Endothelial cell of umbilical vein (primary cell): ENCODE results near the gene KCNQ1OT1. TPM values are rescaled to one million over a fixed set of nuclear protein-coding genes. Genes with fewer than 3 reads are reported as not detected.

Experiments
- BruUV-seq: library from RNA; stranded (reverse); fragments of 400-500 nt; replicated peaks from 2 replicates; lab custom pipeline; 2021; lab: Mats Ljungman, UMichigan
- CTCF ChIA-PET: fragments of 300-600, 350-600 bp; sonication (Branson Sonifier 250); formaldehyde crosslinking; loops from one replicate; lab custom pipeline; 2021; ENCODE audit warnings: antibody characterized with exemption, inconsistent platforms; lab: Charles Lee
- POLR2A ChIA-PET: fragments of 300-600, 350-600 bp; sonication (Branson Sonifier 250); formaldehyde crosslinking; loops from one replicate; lab custom pipeline; 2021; ENCODE audit warnings: antibody characterized with exemption, inconsistent platforms; lab: Charles Lee
- DNase-seq: peaks from one replicate; pipeline ENCODE4 v3.0.0-alpha.2; 2011; ENCODE audit warnings: low read depth, low spot score
- FAIRE-seq: peaks from 2 replicates; lab custom pipeline; 2011; peaks lifted over from hg19 to GRCh38; lab: Jason Lieb, UNC
- H2AFZ ChIP-seq: 2 replicates; pipeline ENCODE4 v1.6.0; 2012; ENCODE audit warnings: low read depth, low read length, control low read depth, inconsistent platforms
- H3K27ac ChIP-seq: 2 replicates; pipeline ENCODE4 v1.5.1; 2011; ENCODE audit warnings: low read depth, mild to moderate bottlenecking, control low read depth, low read length, moderate library complexity; ENCODE audit not compliant: insufficient read depth
- H3K27me3 ChIP-seq, 2 experiments: 2 replicates each; pipeline versions ENCODE4 v1.6.0 to v1.6.1; 2011; ENCODE audit warnings: low read length in 2 of 2, mixed read lengths in 1 of 2; ENCODE audit not compliant: control insufficient read depth in 2 of 2, insufficient read depth in 2 of 2
- H3K36me3 ChIP-seq, 2 experiments: 2 replicates in 1 of 2; 3 replicates in 1 of 2; pipeline ENCODE4 v1.5.1; 2011; ENCODE audit warnings: low read length in 2 of 2, mild to moderate bottlenecking in 1 of 2, moderate library complexity in 1 of 2; ENCODE audit not compliant: control insufficient read depth in 2 of 2, insufficient read depth in 2 of 2; ENCODE audit errors: extremely low read depth in 1 of 2
- H3K4me1 ChIP-seq: 3 replicates; pipeline ENCODE4 v1.5.1; 2011; ENCODE audit warnings: mild to moderate bottlenecking, low read length; ENCODE audit not compliant: control insufficient read depth, insufficient read depth; ENCODE audit errors: extremely low read depth
- H3K4me2 ChIP-seq: 2 replicates; pipeline ENCODE4 v1.6.1; 2011; ENCODE audit warnings: low read length, control low read depth, mixed read lengths; ENCODE audit not compliant: insufficient read depth
- H3K4me3 ChIP-seq, 3 experiments: fragments of 200-600 bp in 1 of 3; sonication (generic), shearing (Covaris generic) in 1 of 3; replicated peaks in 1 of 3; 2 replicates each; pipeline ENCODE4 v1.5.1; 2011 to 2016; ENCODE audit warnings: control low read depth in 3 of 3, low read length in 3 of 3, mild to moderate bottlenecking in 2 of 3, inconsistent platforms in 1 of 3, low read depth in 1 of 3, moderate library complexity in 1 of 3; ENCODE audit not compliant: insufficient read depth in 1 of 3
- H3K79me2 ChIP-seq: 2 replicates; pipeline ENCODE4 v1.6.0; 2012; ENCODE audit warnings: low read length, inconsistent platforms; ENCODE audit not compliant: control insufficient read depth, insufficient read depth
- H3K9ac ChIP-seq: replicated peaks from 2 replicates; pipeline ENCODE3; 2011; ENCODE audit warnings: low read length, control low read depth; ENCODE audit not compliant: insufficient read depth; ENCODE audit errors: extremely low read depth
- H3K9me1 ChIP-seq: replicated peaks from 3 replicates; pipeline ENCODE4 v1.6.0; 2011; ENCODE audit warnings: mild to moderate bottlenecking, low read length; ENCODE audit not compliant: control insufficient read depth, insufficient read depth; ENCODE audit errors: extremely low read depth
- H3K9me3 ChIP-seq: replicated peaks from 2 replicates; pipeline ENCODE4 v1.5.1; 2012; ENCODE audit warnings: low read length, inconsistent platforms; ENCODE audit not compliant: control insufficient read depth, insufficient read depth
- H4K20me1 ChIP-seq: replicated peaks from 2 replicates; pipeline ENCODE3; 2011; ENCODE audit warnings: mild to moderate bottlenecking, low read length; ENCODE audit not compliant: control insufficient read depth, insufficient read depth; ENCODE audit errors: extremely low read depth
- CTCF ChIP-seq, 2 donors: IDR thresholded peaks; 1 replicate in 1 of 2; 2 replicates in 1 of 2; pipeline ENCODE4 v1.5.1; 2011; ENCODE audit warnings: low read length in 2 of 2, mild to moderate bottlenecking in 2 of 2, moderate library complexity in 2 of 2, control low read depth in 1 of 2, inconsistent platforms in 1 of 2, low read depth in 1 of 2; ENCODE audit not compliant: insufficient read depth in 1 of 2; ENCODE audit errors: extremely low read depth in 1 of 2
- EZH2 ChIP-seq: IDR thresholded peaks from 2 replicates; pipeline ENCODE4 v1.6.1; 2012; ENCODE audit warnings: borderline replicate concordance, low read depth, mild to moderate bottlenecking, moderate library complexity, low read length, inconsistent platforms; ENCODE audit not compliant: severe bottlenecking
- FOS ChIP-seq: IDR thresholded peaks from 2 replicates; pipeline ENCODE4 v1.6.1; 2011; ENCODE audit warnings: mild to moderate bottlenecking, low read length, moderate library complexity, borderline replicate concordance; ENCODE audit not compliant: insufficient read depth
- GATA2 ChIP-seq: IDR thresholded peaks from 2 replicates; pipeline ENCODE4 v1.7.0; 2011; ENCODE audit warnings: low read depth, mild to moderate bottlenecking, moderate library complexity, mixed read lengths, low read length; ENCODE audit not compliant: insufficient read length, insufficient read depth
- JUN ChIP-seq: IDR thresholded peaks from 2 replicates; pipeline ENCODE4 v1.6.1; 2011; ENCODE audit warnings: borderline replicate concordance, low read depth; ENCODE audit not compliant: insufficient read length, insufficient read depth
- MAX ChIP-seq: IDR thresholded peaks from 2 replicates; pipeline ENCODE4 v1.6.1; 2011; ENCODE audit not compliant: insufficient read depth, insufficient read length
- MYC ChIP-seq: IDR thresholded peaks from one replicate; pipeline ENCODE4 v1.6.1; 2011; ENCODE audit warnings: mild to moderate bottlenecking, low read depth, low read length
- POLR2A ChIP-seq: IDR thresholded peaks from 2 replicates; pipeline ENCODE4 v1.6.1; 2012; ENCODE audit warnings: low read depth, mild to moderate bottlenecking, control low read depth, low read length
- POLR2AphosphoS5 ChIP-seq: IDR thresholded peaks from 2 replicates; pipeline ENCODE4 v1.6.1; 2012; ENCODE audit warnings: low read depth, mild to moderate bottlenecking, control low read depth, low read length, moderate library complexity; ENCODE audit not compliant: insufficient read depth
- dilution Hi-C: fragments of 300-500 bp; cut with MboI; formaldehyde crosslinking; loops from one replicate; pipeline ENCODE4 v1.15.0; 2019; ENCODE audit warnings: low sequenced_read_pairs; ENCODE audit not compliant: extremely low pct_ligation_motif_present
- intact Hi-C: fragments of 100-400 bp; cut with micrococcal nuclease; formaldehyde crosslinking; loops from one replicate; pipeline ENCODE4 v1.10.0; 2022
- polyA plus RNA-seq, 4 experiments: library from polyadenylated mRNA; depleted of rRNA in 3 of 4; stranded (reverse) in 3 of 4; unstranded in 1 of 4; fragments of >200 nt; gene quantifications; 2 replicates each; pipeline versions ENCODE4 v1.2.1 to v1.2.3, GENCODE V29; 2011 to 2012; ENCODE audit warnings: missing spikeins in 1 of 4
- total RNA-seq: library from RNA; stranded (reverse); gene quantifications from 2 replicates; pipeline ENCODE4 v1.2.3, GENCODE V29; 2021

The KCNQ1OT1 gene
- total and polyA plus RNA-seq, 2 donors (not counting 3 experiments of a cell fraction or from before 2014, with no cell fraction given) = 0.11 to 1.8 TPM

GRCh38 chr11:2691355-2691761, 8.4 kb downstream of the KCNQ1OT1 start:
- BruUV-seq = no TSS peak
- FAIRE-seq = no peak
- intact Hi-C loops = loop anchor here (5.0 kb wide), 1 partner anchor 196 kb away; the partner anchor contains the start of gene CDKN1C

More at GRCh38 chr11:2691355-2691761, 8.4 kb downstream of the KCNQ1OT1 start:
- H3K79me2 ChIP-seq = peaks cover 30% of the 10 kb centered on the region
- H3K27me3 ChIP-seq = no peaks in the 10 kb centered on the region
- H3K9me3 ChIP-seq = no peaks in the 10 kb centered on the region
- ChIA-PET POLR2A (no interaction called here), CTCF (no interaction called here)
- H3K4me1 ChIP-seq = no peaks in the 10 kb centered on the region
- H3K27ac ChIP-seq = no peak overlapping the region
- no peak overlapping the region for H3K4me3 ChIP-seq
- no peak overlapping the region for H2AFZ ChIP-seq
- no peak for DNase-seq
- no peak for TF ChIP-seq EZH2
- no peak for TF ChIP-seq POLR2AphosphoS5
- no peak for TF ChIP-seq POLR2A
- TF ChIP-seq MYC = no peak
- no peak for TF ChIP-seq FOS
- TF ChIP-seq JUN = no peak
- TF ChIP-seq MAX = no peak
- TF ChIP-seq GATA2 = no peak
- no peak for TF ChIP-seq CTCF (IDR thresholded peaks at IDR 0.05; ENCODE audit: extremely low read depth in 1 of 2, insufficient read depth in 1 of 2, low read depth in 1 of 2, low read length in 2 of 2)
- dilution Hi-C loops = no loop called here
- H3K4me2 ChIP-seq = no peak overlapping the region
- H3K9me1 ChIP-seq = no peaks in the 10 kb centered on the region
- H3K36me3 ChIP-seq = no peaks in the 10 kb centered on the region
- no peak overlapping the region for H3K9ac ChIP-seq
- H4K20me1 ChIP-seq = no peaks in the 10 kb centered on the region
